NCI-H226 (cell line): ENCODE data around the gene GRM7.

Experiments
- DNase-seq: peaks from one replicate; pipeline ENCODE4 v3.0.0-alpha.2; 2015

The GRM7 gene

DNA sequence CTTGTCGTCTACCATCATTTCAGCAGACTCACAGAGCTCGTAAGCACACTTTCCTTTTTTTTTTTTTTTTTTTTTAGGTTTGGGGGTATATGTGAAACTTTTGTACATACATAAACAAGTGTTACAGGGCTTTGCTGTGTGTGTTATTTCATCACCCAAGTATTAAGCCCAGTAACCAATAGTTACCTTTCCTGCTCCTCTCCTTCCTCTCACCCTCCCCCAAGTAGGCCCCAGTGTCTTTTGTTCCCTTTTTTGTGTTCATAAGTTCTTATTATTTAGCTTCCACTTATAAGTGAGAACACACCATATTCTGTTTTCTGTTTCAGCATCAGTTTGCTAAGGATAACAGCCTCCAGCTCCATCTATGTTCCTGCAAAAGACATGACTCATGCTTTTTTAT, 746.8 kb downstream of the GRM7 start:
- DNase-seq = no peak

DNA sequence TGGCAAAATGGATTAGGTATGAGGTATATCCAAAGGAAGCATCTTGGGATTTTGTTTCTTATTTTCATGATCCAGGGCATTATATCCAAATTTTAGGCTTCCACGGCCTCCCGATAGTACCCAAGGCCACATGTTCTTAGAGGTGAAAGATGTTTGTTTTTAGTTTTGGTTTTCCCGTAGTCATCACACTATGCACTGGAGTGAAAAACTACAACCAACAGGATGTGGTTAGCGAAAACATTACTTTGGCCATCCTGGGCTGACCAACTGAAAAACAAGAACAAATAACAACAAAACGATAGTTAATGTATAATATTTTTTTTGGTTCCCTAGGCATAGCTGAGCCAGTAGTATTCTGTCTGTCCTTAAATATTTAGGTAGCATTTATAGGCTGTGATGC, 749.7 kb downstream of the GRM7 start:
- DNase-seq = no peak

GRCh38 chr3:7615043-7615442, 754.1 kb downstream of the GRM7 start:
- DNase-seq = no peak

DNA sequence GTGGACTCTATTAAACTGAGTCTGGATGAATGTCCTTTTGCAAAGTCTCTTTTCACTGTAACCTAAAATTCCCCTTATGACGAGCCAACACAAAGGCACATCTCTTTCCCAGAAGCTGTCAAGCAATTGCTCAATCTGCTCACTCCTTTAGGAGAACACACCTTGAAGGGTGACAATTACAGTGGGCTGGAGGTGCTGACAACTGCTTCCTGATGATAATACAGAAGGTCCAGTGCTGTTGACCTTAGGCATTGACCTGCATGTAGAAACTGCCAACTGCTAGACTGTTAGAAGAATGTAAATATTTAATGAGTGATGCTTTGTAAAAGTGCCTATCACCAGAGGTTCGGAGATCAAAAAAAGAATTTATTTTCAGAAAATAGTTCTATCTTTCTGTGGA, 757.7 kb downstream of the GRM7 start:
- DNase-seq = no peak

- no peak for DNase-seq
Measured at GRCh38 chr3:7620401-7620800, 759.5 kb downstream of the GRM7 start.

GRCh38 chr3:7621046-7621630, 760.2 kb downstream of the GRM7 start:
- DNase-seq = no peak

GRCh38 chr3:7621651-7622050, 760.7 kb downstream of the GRM7 start:
- DNase-seq = no peak

- no peak for DNase-seq
Measured at GRCh38 chr3:7625021-7625420, 764.1 kb downstream of the GRM7 start.

- DNase-seq = no peak
Measured at GRCh38 chr3:7630351-7630911, 769.5 kb downstream of the GRM7 start.

DNA sequence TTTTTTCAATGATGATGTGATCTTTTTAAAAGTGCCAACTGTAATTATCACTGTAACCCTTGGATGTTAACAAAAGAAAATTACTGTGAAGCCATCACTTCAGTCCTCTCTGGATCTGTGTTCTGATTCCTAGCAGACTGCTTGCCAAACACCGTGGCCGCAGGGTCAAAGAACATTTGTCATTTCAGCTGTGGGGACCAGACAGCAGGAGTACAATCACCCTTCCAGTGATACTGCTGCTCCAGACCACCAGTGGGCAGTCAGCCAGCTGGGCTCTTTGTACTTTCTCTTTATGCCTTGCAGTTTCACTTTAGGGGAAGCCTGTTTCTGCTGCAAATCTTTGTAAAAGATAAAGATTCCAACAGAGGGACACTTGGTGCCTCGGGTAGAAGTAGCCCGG, 770.0 kb downstream of the GRM7 start:
- DNase-seq = no peak

DNA sequence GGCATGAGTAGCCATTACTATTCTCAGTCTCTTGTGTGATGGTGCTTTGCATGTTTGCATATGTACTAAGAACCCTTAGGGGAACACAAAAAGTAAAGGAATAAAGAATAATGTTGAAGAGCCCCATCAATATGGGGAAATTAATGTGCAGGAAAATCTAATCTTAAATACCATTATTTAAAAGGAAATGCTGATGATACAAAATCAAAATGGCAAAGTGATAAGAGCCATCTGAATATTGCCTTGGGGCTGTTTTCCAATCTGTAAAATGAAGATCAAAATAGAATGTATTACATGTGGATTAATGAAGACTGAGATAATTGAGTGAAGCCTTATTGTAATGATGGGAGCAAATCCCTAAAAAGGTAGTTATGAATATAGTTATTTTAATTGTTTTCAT, 771.4 kb downstream of the GRM7 start:
- no peak for DNase-seq

GRCh38 chr3:7637694-7638093, 776.8 kb downstream of the GRM7 start:
- no peak for DNase-seq

- DNase-seq = no peak
Measured at GRCh38 chr3:7638103-7638502, 777.2 kb downstream of the GRM7 start.

GRCh38 chr3:7640787-7641186, 779.9 kb downstream of the GRM7 start:
- no peak for DNase-seq

DNA sequence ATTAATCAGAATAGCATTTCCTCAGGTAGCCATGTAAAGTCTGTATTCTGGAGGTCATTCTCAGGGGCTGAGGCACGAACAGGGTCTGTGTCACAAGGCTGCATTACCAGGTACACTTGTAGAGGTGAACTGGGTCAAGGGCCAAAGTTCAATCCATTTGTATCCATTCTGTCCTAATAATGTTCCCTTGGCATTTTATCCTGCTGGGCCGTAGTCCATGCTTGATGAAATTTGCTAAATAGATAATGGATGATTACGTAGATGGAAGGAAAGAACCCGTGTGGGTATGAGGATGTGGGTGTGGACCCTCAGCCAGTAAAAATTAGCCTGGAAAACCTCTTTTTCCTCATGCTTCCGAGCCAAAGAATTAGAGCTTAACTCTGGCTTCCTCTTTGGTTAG, 785.9 kb downstream of the GRM7 start:
- DNase-seq = no peak

DNA sequence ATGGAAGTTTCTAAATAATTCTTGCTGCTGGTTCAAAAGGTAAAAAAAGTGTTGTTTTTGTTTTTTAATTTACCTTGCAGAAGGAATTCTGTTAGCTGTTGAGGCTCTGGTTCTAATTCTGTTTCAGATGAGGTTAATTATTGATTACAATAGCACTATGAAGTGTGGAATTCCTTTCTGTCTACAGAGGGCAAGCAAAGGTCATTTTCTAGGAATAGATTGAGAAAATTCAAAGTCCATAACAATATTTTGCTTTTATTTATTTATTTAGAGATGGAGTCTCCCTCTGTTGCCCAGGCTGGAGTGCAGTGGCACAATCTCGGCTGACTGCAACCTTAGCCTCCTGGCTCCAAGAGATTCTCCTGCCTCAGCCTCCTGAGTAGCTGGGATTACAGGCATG, 789.6 kb downstream of the GRM7 start:
- no peak for DNase-seq

DNA sequence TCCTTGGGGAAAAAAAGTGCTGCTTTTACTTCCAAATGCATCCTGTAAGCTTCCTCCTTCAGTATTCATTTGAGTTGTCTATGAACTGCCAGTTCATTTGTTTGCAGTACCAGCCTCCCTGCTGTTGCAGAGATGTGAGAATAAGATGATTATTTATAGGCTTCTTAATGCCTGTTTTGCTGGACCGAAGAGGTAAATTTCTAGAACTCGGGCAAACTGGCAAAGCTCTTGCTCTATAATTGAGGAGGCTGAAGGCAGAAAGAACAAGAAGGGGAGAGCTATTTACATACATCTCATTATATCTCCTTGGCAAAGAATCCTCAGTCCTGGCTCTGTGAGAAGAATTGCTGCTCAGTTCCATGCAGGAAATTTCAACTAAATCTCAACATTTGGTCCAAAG, 790.4 kb downstream of the GRM7 start:
- DNase-seq = no peak

GRCh38 chr3:7657214-7658112, 796.5 kb downstream of the GRM7 start:
- DNase-seq = no peak

DNA sequence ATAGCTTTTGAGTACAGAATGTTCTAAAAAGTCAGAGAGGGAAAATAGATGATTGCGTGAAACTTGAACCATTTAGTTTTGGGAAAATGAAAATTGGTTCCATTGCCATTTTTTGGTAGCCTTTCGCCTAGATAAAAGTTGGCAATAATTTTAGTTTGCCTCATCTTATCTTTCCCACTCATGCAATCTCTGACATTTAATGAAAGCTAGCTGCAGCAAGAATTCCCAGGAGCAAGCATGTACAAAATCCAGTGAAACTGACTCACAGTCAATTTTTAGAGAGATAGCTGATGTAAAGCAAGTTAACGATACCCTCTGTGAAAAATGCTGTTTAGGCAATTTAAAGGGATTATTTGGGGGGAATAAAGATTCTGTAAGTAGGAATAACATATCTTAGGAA, 797.4 kb downstream of the GRM7 start:
- no peak for DNase-seq

GRCh38 chr3:7659079-7659478, 798.2 kb downstream of the GRM7 start:
- DNase-seq = no peak

DNA sequence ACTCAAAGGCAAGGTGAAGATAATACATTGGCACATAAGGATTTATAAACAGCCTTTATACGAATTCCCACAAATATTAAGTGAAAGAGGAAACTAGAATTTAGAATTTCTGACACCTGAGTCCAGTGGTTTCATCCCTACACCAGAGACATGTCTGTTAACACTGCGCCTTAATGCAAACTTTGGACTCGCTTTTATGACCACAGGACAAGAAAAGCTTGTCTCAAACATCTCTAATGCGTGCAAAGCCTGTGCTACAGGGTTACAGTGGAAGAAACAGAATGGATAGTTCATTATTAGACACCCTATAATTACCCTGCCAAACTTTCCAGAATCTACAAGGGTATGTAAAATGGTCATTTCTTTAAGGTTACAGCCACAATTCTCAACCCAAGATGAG, 802.9 kb downstream of the GRM7 start:
- DNase-seq = no peak

GRCh38 chr3:7667774-7668173, 806.9 kb downstream of the GRM7 start:
- DNase-seq = no peak

GRCh38 chr3:7669641-7670040, 808.7 kb downstream of the GRM7 start:
- no peak for DNase-seq

DNA sequence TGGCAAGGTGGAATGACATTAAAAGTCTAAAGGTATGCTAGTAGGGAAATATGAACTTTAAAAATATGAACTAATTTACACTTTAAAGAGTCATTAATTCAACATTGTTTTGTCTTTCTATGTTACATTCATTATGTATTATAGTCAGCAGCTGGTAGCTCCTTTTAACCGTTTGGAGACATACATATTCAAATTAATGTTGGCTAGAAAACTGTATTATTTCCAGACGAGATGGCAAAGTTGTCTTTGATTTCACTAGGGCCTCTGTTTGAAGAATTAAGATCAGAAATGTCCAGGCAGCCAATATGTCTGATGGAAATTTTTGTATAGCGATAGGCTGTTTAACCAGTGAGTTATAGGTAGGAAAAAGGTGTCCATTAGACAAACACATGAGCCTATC, 817.6 kb downstream of the GRM7 start:
- no peak for DNase-seq
